Stimulated activated CD4-positive, alpha-beta T cell treated with anti-CD3 and anti-CD28 coated beads, TNF-alpha, amount 100 ng/mL, for 1 hour (primary cell): ENCODE data around the gene TBC1D30.
"Not testable (repeated sequence)": the region's sequence is repeated elsewhere in the genome, so short reads cannot be mapped to it uniquely, and the experiment has no call there.

ENCODE experiments used
- DNase-seq, 3 donors: peaks; one replicate each; pipeline ENCODE4 v3.0.0-alpha.2; 2020; ENCODE audit warnings: low read depth in 3 of 3, low spot score in 1 of 3

The TBC1D30 gene

GRCh38 chr12:64806173-64806572 lies 18.3 kb upstream of the TBC1D30 start:
- no peak for DNase-seq

GRCh38 chr12:64806593-64807460 lies 17.6 kb upstream of the TBC1D30 start:
- DNase-seq, result no peak

GRCh38 chr12:64808110-64808509 lies 16.3 kb upstream of the TBC1D30 start:
- no peak for DNase-seq

GRCh38 chr12:64810831-64811230 lies 13.6 kb upstream of the TBC1D30 start:
- DNase-seq, result no peak

GRCh38 chr12:64813723-64814122 lies 10.7 kb upstream of the TBC1D30 start:
- no peak for DNase-seq

- DNase-seq, result no peak
Observed at GRCh38 chr12:64814432-64814831, 10.0 kb upstream of the TBC1D30 start.

GRCh38 chr12:64819816-64820402 lies 4.5 kb upstream of the TBC1D30 start:
- DNase-seq, result no peak

GRCh38 chr12:64820593-64820992 lies 3.9 kb upstream of the TBC1D30 start:
- no peak for DNase-seq

GRCh38 chr12:64821116-64821630 lies 3.3 kb upstream of the TBC1D30 start:
- no peak for DNase-seq

GRCh38 chr12:64824130-64824499 lies 332 bp upstream of the TBC1D30 start:
- no peak for DNase-seq

GRCh38 chr12:64825143-64826021 lies 935 bp downstream of the TBC1D30 start:
- no peak for DNase-seq

- no peak for DNase-seq
Observed at GRCh38 chr12:64826234-64826633, 1.8 kb downstream of the TBC1D30 start.

- no peak for DNase-seq
Observed at GRCh38 chr12:64828713-64829112, 4.3 kb downstream of the TBC1D30 start.

GRCh38 chr12:64833928-64834327 lies 9.5 kb downstream of the TBC1D30 start:
- no peak for DNase-seq

GRCh38 chr12:64835901-64836300 lies 11.5 kb downstream of the TBC1D30 start:
- DNase-seq, result no peak

GRCh38 chr12:64836856-64837255 lies 12.4 kb downstream of the TBC1D30 start:
- DNase-seq, result no peak

- no peak for DNase-seq
Observed at GRCh38 chr12:64837427-64837826, 13.0 kb downstream of the TBC1D30 start.

GRCh38 chr12:64840119-64840518 lies 15.7 kb downstream of the TBC1D30 start:
- no peak for DNase-seq

GRCh38 chr12:64840949-64841717 lies 16.7 kb downstream of the TBC1D30 start:
- DNase-seq, result no peak

GRCh38 chr12:64848409-64848808 lies 24.0 kb downstream of the TBC1D30 start:
- DNase-seq, result not testable (repeated sequence)
